ENCODE measurements around the gene HS3ST5. TPM values are rescaled to one million over a fixed set of nuclear protein-coding genes. Genes with fewer than 3 reads are reported as not detected.

The HS3ST5 gene
- total RNA-seq, 1 donor from 2014 or later = 0.12 TPM

DNA sequence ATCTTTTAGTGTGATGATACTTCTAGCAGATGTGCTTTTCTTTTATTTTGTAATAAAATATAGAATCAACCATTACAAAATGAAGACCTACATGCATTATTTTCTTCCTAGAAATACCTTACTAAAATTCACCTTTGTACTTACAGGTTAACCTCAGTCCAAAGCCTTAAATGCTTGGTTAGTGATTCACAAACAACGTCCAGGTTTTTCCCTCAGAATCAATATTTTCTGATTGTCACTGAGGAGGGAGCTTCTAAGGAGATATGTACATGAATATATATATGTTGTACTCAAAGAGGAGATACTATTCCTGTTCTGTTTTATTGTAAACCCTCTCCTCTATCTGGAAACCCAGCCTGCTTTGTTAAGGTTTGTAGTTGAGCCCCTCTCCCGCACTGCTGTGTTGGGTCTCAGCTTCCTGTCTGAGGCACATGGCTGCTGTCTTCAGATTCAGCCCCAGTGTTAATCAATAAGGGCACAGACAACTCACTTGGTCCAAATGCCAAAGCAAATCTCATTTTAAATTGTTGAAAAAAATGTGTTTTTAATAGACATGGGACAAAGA, 33.9 kb upstream of the HS3ST5 start:
- H3K36me3 ChIP-seq = no peaks in the 10 kb centered on the region
- intact Hi-C loops (cut with DNase I) = no loop called here
- no peaks in the 10 kb centered on the region for H3K27me3 ChIP-seq (ENCODE audit: low read depth)
- TF ChIP-seq, protein P1, sequence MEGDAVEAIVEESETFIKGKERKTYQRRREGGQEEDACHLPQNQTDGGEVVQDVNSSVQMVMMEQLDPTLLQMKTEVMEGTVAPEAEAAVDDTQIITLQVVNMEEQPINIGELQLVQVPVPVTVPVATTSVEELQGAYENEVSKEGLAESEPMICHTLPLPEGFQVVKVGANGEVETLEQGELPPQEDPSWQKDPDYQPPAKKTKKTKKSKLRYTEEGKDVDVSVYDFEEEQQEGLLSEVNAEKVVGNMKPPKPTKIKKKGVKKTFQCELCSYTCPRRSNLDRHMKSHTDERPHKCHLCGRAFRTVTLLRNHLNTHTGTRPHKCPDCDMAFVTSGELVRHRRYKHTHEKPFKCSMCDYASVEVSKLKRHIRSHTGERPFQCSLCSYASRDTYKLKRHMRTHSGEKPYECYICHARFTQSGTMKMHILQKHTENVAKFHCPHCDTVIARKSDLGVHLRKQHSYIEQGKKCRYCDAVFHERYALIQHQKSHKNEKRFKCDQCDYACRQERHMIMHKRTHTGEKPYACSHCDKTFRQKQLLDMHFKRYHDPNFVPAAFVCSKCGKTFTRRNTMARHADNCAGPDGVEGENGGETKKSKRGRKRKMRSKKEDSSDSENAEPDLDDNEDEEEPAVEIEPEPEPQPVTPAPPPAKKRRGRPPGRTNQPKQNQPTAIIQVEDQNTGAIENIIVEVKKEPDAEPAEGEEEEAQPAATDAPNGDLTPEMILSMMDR (IDR thresholded peaks at IDR 0.05) = no peak
- H3K4me3 ChIP-seq = no peak overlapping the region
- H3K27ac ChIP-seq = no peak overlapping the region
- H3K4me1 ChIP-seq = no peaks in the 10 kb centered on the region
- ATAC-seq = no peak
- H3K9me3 ChIP-seq = no peaks in the 10 kb centered on the region
- no peak for DNase-seq

DNA sequence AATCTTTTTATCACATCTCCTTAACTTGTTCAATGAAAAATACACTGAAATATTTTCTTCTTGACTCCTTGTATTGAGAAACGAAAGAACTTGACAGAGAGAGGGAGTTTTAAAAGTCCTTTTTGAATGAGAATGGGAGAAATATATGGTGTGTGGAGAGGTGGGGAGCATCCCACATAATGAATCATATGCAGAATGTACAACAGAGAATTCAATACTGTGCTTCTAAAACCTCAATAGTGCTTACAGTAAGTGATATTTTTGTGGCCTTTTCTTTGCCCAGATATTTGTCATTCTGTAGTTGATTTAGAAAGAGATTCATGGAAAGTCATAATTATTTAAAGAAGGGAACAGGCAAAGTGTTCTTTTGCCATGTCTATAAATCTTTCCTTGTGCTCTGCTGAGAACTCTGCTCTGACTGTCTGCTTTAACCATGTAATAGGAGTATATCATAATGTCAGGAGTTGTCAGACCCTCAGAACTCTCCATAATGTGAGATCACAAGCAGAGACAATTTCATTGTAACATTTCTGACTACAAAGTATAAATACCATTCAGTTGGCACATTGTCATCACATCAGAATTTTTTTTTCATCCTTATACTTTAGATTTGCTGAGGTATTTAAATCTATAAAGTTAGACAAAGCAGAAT, 32.8 kb upstream of the HS3ST5 start:
- DNase-seq = no peak
- TF ChIP-seq, protein P1 (IDR thresholded peaks at IDR 0.05) = no peak
- H3K4me3 ChIP-seq = no peak overlapping the region

DNA sequence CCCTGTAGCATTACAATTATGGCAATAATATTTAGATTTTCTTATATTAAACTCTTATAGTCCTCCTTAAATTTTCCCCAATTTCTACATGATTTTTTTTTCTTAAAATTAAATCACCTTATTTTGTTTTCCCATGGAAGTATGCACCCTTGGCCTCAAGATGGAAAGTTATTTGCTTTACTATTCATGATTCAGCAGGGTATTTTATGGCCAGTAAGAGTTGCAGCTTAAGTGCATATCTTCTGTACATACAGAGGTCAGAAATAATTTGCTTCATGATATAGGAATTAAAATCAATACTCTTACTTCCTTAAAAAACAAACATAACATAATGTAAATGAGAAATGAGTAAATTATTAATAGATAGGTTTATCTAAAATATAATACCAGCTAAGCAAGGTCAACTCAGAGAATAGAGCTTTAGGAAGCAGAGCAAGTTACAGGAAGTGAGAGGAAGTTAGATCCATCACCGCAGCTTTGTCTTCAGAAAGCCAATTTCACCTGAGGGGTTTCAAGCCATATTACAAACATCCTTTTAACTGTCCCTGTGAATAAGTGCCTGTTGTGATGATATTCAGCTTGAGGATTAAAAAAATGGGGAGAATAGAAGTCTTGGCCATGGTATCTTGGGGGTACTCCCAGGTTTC, 24.6 kb upstream of the HS3ST5 start:
- Histone ChIP-seq H3K4me1 (no peaks in the 10 kb centered on the region), H3K27me3 (ENCODE audit: low read depth) (no peaks in the 10 kb centered on the region), H3K4me3 (no peak overlapping the region), H3K9me3 (no peaks in the 10 kb centered on the region), H3K36me3 (no peaks in the 10 kb centered on the region), H3K27ac (no peak overlapping the region)
- TF ChIP-seq, protein P1 (IDR thresholded peaks at IDR 0.05) = no peak
- intact Hi-C loops (cut with DNase I) = no loop called here
- no peak for ATAC-seq
- DNase-seq = no peak

More for the DNA sequence above, 32.8 kb upstream of the HS3ST5 start:
- Histone ChIP-seq H3K27me3 (ENCODE audit: low read depth) (no peaks in the 10 kb centered on the region), H3K9me3 (no peaks in the 10 kb centered on the region), H3K27ac (no peak overlapping the region), H3K4me1 (no peaks in the 10 kb centered on the region), H3K36me3 (no peaks in the 10 kb centered on the region)
- ATAC-seq = no peak
- intact Hi-C loops (cut with DNase I) = no loop called here

DNA sequence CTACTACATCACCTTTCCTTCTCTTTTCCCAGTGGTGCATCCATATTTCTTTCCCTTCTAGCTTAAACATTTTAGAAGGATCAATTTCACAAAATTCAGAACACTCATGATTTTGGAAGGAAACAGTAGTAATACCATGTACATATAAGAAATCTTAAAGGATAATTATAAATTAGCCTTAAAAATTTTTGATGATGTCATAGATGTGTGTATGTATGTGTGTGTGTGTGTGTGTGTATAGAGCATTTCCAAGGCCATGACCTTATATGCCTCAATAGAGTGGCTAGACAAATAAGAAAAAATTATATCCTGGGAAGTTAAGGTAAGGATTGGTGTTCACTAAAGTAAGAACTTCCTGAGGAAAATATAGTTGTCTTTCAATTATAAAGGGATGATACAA, 24.1 kb upstream of the HS3ST5 start:
- intact Hi-C loops (cut with DNase I) = no loop called here
- ATAC-seq (no peak), DNase-seq (no peak)
- Histone ChIP-seq H3K4me1 (no peaks in the 10 kb centered on the region), H3K9me3 (no peaks in the 10 kb centered on the region), H3K27me3 (ENCODE audit: low read depth) (no peaks in the 10 kb centered on the region), H3K36me3 (no peaks in the 10 kb centered on the region), H3K4me3 (no peak overlapping the region), H3K27ac (no peak overlapping the region)
- TF ChIP-seq, protein P1 (IDR thresholded peaks at IDR 0.05) = no peak

DNA sequence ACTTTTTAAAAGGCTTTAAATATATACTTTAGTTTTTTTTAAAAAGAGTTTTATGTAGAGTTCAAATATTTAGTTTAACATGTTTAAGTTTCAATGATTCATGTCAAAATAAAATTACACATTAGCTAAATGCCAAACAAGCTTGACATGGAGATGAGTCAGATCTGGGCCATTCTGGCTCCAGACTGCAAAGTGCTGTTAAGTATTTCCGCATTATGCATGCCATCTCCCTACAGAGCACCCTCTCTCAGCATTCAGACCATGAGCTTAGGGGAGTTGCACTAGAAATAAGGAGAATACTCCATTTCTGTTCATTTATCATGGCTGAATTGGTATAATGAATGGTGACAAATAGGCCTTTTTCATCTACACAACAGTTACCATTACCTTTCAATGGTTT, 21.5 kb upstream of the HS3ST5 start:
- Histone ChIP-seq H3K4me1 (no peaks in the 10 kb centered on the region), H3K9me3 (no peaks in the 10 kb centered on the region), H3K4me3 (no peak overlapping the region), H3K27me3 (ENCODE audit: low read depth) (no peaks in the 10 kb centered on the region), H3K36me3 (no peaks in the 10 kb centered on the region), H3K27ac (no peak overlapping the region)
- ATAC-seq (no peak), DNase-seq (no peak)
- intact Hi-C loops (cut with DNase I) = no loop called here
- TF ChIP-seq, protein P1 (IDR thresholded peaks at IDR 0.05) = no peak
